ENCODE results near the gene LGMN. TPM values are rescaled to one million over a fixed set of nuclear protein-coding genes. Genes with fewer than 3 reads are reported as not detected.

The LGMN gene
- total and polyA plus RNA-seq, 2 of the 13 experiments (the other 11 are each of a cell fraction or from before 2014, with no cell fraction given), result 28.9 to 76.4 TPM

GRCh38 chr14:92793709-92794546, 45.5 kb upstream of the LGMN start, which contains the start of gene GOLGA5 (continued):
- TF ChIP-seq TBX3 (IDR thresholded peaks at IDR 0.05; ENCODE audit: borderline replicate concordance) (no peak), HIVEP1 (CRISPR knock-in tag; IDR thresholded peaks at IDR 0.05) (no peak; the same call in 1 of the 2 replicates), NR2C2 (CRISPR knock-in tag; IDR thresholded peaks at IDR 0.05; ENCODE audit: borderline replicate concordance) (peak; percentile 91), TOE1 (CRISPR knock-in tag; IDR thresholded peaks at IDR 0.05) (no peak; the same call in 1 of the 2 replicates), TP53 (CRISPR knock-in tag; conservative IDR thresholded peaks at IDR 0.05) (0 out of 2 replicates have a peak, but pooled peaks have one; percentile 9), XRCC5 (optimal IDR thresholded peaks at IDR 0.05; ENCODE audit: low read length) (peak; percentile 91), ZNF354B (CRISPR knock-in tag; IDR thresholded peaks at IDR 0.05) (no peak), FIP1L1 (IDR thresholded peaks at IDR 0.05; ENCODE audit: borderline replicate concordance, insufficient read depth, low read depth, low read length) (peak; percentile 77; the same call in 1 of the 2 replicates), FOXK1 (CRISPR knock-in tag; IDR thresholded peaks at IDR 0.05; ENCODE audit: borderline replicate concordance, low read depth) (peak; percentile 98), ZNF644 (CRISPR knock-in tag; IDR thresholded peaks at IDR 0.05; ENCODE audit: low read depth) (no peak), ZFP36 (IDR thresholded peaks at IDR 0.05; ENCODE audit: borderline replicate concordance, low read depth, low read length, partially characterized antibody) (no peak), HOXA7 (CRISPR knock-in tag; IDR thresholded peaks at IDR 0.05) (no peak), LBX2 (CRISPR knock-in tag; IDR thresholded peaks at IDR 0.05; ENCODE audit: borderline replicate concordance) (no peak), PHF5A (CRISPR knock-in tag; IDR thresholded peaks at IDR 0.05; ENCODE audit: low read depth, unreplicated experiment) (no peak), ZNF274 (CRISPR knock-in tag; IDR thresholded peaks at IDR 0.05) (peak; percentile 61; the same call in 1 of the 2 replicates), ZNF329 (CRISPR knock-in tag; IDR thresholded peaks at IDR 0.05; ENCODE audit: low read depth) (0 out of 2 replicates have a peak, but pooled peaks have one; percentile 47), CAMTA2 (CRISPR knock-in tag; IDR thresholded peaks at IDR 0.05; ENCODE audit: borderline replicate concordance) (no peak), SSRP1 (CRISPR knock-in tag; IDR thresholded peaks at IDR 0.05) (0 out of 2 replicates have a peak, but pooled peaks have one; percentile 59), REL (CRISPR knock-in tag; conservative IDR thresholded peaks at IDR 0.05) (0 out of 2 replicates have a peak, but pooled peaks have one; percentile 78), ELF1 (CRISPR knock-in tag; IDR thresholded peaks at IDR 0.05) (peak; percentile 99), FUBP1 (CRISPR knock-in tag; IDR thresholded peaks at IDR 0.05; ENCODE audit: borderline replicate concordance) (no peak), RBFOX2 (IDR thresholded peaks at IDR 0.05; ENCODE audit: low read depth, low read length) (peak; percentile 94), CENPX (CRISPR knock-in tag; IDR thresholded peaks at IDR 0.05) (no peak), ZNF143 (CRISPR knock-in tag; IDR thresholded peaks at IDR 0.05) (0 out of 2 replicates have a peak, but pooled peaks have one; percentile 26), ZNF350 (CRISPR knock-in tag; IDR thresholded peaks at IDR 0.05; ENCODE audit: borderline replicate concordance, low read depth) (peak; percentile 91), ZNF800 (CRISPR knock-in tag; IDR thresholded peaks at IDR 0.05) (no peak)
